ENCODE measurements around the gene CEACAM16.

CEACAM16 gene

GRCh38 chr19:44759083-44759804 lies 60.3 kb downstream of the CEACAM16 start:
- DNase-seq (ENCODE audit: low read depth in 2 of 2), result no peak

Measured in stimulated activated CD8-positive, alpha-beta memory T cell treated with anti-CD3 and anti-CD28 coated beads, Interleukin-7, amount 100 ng/mL, for 4 hours (primary cell).